OCI-LY7 (cell line): Measurements from ENCODE around the gene ZNF91. TPM values are rescaled to one million over a fixed set of nuclear protein-coding genes. Genes with fewer than 3 reads are reported as not detected.

Experiments
- BruUV-seq: library from RNA; stranded (reverse); fragments of 400-500 nt; replicated peaks from 2 replicates; lab custom pipeline; 2021; lab: Mats Ljungman, UMichigan
- CTCF ChIA-PET: fragments of 300-600 bp; sonication (Branson Sonifier 250); formaldehyde crosslinking; loops from one replicate; lab custom pipeline; 2022; ENCODE audit warnings: antibody characterized with exemption; ENCODE audit not compliant: unreplicated experiment; lab: Charles Lee
- POLR2A ChIA-PET: fragments of 300-600 bp; sonication (Branson Sonifier 250); formaldehyde crosslinking; loops from one replicate; lab custom pipeline; 2022; ENCODE audit warnings: antibody characterized with exemption; lab: Charles Lee
- DNase-seq: peaks from one replicate; pipeline ENCODE4 v3.0.0-alpha.2; 2015; ENCODE audit warnings: low spot score
- H2AFZ ChIP-seq: fragments of 200-600 bp; sonication (generic), shearing (Covaris generic); 2 replicates; pipeline ENCODE4 v1.6.1; 2014; ENCODE audit warnings: mild to moderate bottlenecking, antibody characterized with exemption, low read length, moderate library complexity
- H3K27ac ChIP-seq: fragments of 200-600 bp; sonication (generic); 2 replicates; pipeline ENCODE4 v1.5.1; 2014; ENCODE audit warnings: mixed run types, low read depth, mild to moderate bottlenecking, moderate library complexity, low read length, inconsistent platforms; ENCODE audit not compliant: poor library complexity, severe bottlenecking
- H3K36me3 ChIP-seq: fragments of 200-600 bp; sonication (generic); 2 replicates; pipeline ENCODE4 v1.6.1; 2014; ENCODE audit warnings: mild to moderate bottlenecking, antibody characterized with exemption, low read length, moderate library complexity, mixed read lengths; ENCODE audit not compliant: insufficient read depth
- H3K4me1 ChIP-seq: fragments of 200-600 bp; sonication (generic); 2 replicates; pipeline ENCODE4 v1.5.1; 2014; ENCODE audit warnings: mild to moderate bottlenecking, low read length; ENCODE audit not compliant: insufficient read depth, poor library complexity, severe bottlenecking
- H3K4me2 ChIP-seq: fragments of 200-600 bp; sonication (generic); 2 replicates; pipeline ENCODE4 v1.6.1; 2014; ENCODE audit warnings: mild to moderate bottlenecking, low read length
- H3K4me3 ChIP-seq: fragments of 200-600 bp; sonication (generic); 2 replicates; pipeline ENCODE4 v1.5.1; 2014; ENCODE audit warnings: mild to moderate bottlenecking, low read depth, low read length; ENCODE audit not compliant: poor library complexity, severe bottlenecking
- H3K79me2 ChIP-seq: fragments of 200-600 bp; sonication (generic); 2 replicates; pipeline ENCODE4 v1.6.1; 2016; ENCODE audit warnings: low read depth, mild to moderate bottlenecking, low read length, moderate library complexity, mixed read lengths; ENCODE audit not compliant: insufficient read depth
- H3K9me2 ChIP-seq: fragments of 200-600 bp; sonication (generic); 2 replicates; pipeline ENCODE4 v1.6.1; 2016; ENCODE audit warnings: mild to moderate bottlenecking, low read length, mixed read lengths; ENCODE audit not compliant: insufficient read depth
- H3K9me3 ChIP-seq: fragments of 200-600 bp; sonication (generic); 2 replicates; pipeline ENCODE4 v1.6.1; 2014; ENCODE audit warnings: mild to moderate bottlenecking, mixed run types, low read length, mixed read lengths
- H4K20me1 ChIP-seq: fragments of 200-600 bp; sonication (generic); 2 replicates; pipeline ENCODE4 v1.6.1; 2014; ENCODE audit warnings: mild to moderate bottlenecking, antibody characterized with exemption, low read length, moderate library complexity, mixed read lengths; ENCODE audit not compliant: insufficient read depth
- CTCF ChIP-seq: fragments of 200-600 bp; sonication (generic); conservative IDR thresholded peaks from 2 replicates; pipeline ENCODE4 v1.5.1; 2014; ENCODE audit warnings: mild to moderate bottlenecking, antibody characterized with exemption, low read length, moderate library complexity, mixed read lengths
- EZH2phosphoT487 ChIP-seq: fragments of 200-600 bp; sonication (generic); IDR thresholded peaks from 2 replicates; pipeline ENCODE4 v1.6.1; 2018; ENCODE audit warnings: low read depth, borderline replicate concordance, mild to moderate bottlenecking, mixed run types, antibody characterized with exemption, low read length, moderate library complexity, mixed read lengths
- intact Hi-C: fragments of 100-400 bp; cut with micrococcal nuclease; formaldehyde crosslinking; loops from one replicate; pipeline ENCODE4 v1.10.0; 2022; ENCODE audit not compliant: unreplicated experiment
- total RNA-seq, 2 experiments: library from RNA; depleted of rRNA in 1 of 2; stranded (reverse); fragments of >200 nt in 1 of 2; shearing (Covaris generic) in 1 of 2; gene quantifications; 2 replicates each; pipeline ENCODE4 v1.2.3, GENCODE V29; 2014 to 2022

Gene ZNF91
- total RNA-seq, 2 experiments from 2014 or later, result 39.3 to 64.3 TPM

DNA sequence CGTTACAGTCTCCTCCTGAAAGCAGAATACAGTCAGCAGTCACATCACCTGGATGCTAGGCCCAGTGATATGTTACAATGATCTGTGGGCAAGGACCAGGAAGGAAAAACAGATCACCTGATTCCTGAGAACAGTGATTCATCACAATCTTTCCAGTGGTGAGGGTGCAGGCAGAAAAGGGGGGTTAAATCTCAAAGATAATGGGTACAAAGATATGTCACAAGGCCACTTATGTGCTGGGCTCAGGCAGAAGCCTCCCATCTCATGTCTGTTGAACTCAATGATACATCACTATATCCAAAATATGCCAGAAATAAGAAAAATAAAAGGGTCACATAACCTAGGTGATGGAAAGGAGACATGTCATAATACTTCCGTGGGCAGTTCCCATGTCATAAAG lies 10.8 kb upstream of the ZNF91 start:
- POLR2A ChIA-PET, result no interaction called here
- Histone ChIP-seq H3K4me2 (no peak overlapping the region), H3K79me2 (no peaks in the 10 kb centered on the region), H3K4me3 (no peak overlapping the region), H3K36me3 (no peaks in the 10 kb centered on the region), H3K9me3 (no peaks in the 10 kb centered on the region), H3K9me2 (no peaks in the 10 kb centered on the region), H3K4me1 (no peaks in the 10 kb centered on the region), H3K27ac (no peak overlapping the region), H4K20me1 (no peaks in the 10 kb centered on the region), H2AFZ (no peak overlapping the region)
- intact Hi-C loops, result no loop called here
- CTCF ChIA-PET, result no interaction called here
- no peak for DNase-seq
- TF ChIP-seq EZH2phosphoT487, result no peak
- TF ChIP-seq CTCF, result no peak
- no TSS peak for BruUV-seq

GRCh38 chr19:23404676-23405075 lies 9.4 kb upstream of the ZNF91 start:
- TF ChIP-seq CTCF, result no peak
- ChIA-PET POLR2A (no interaction called here), CTCF (no interaction called here)
- Histone ChIP-seq H4K20me1 (no peaks in the 10 kb centered on the region), H3K9me3 (no peaks in the 10 kb centered on the region), H3K36me3 (no peaks in the 10 kb centered on the region), H2AFZ (no peak overlapping the region), H3K9me2 (no peaks in the 10 kb centered on the region), H3K79me2 (no peaks in the 10 kb centered on the region), H3K4me2 (no peak overlapping the region), H3K4me1 (no peaks in the 10 kb centered on the region), H3K4me3 (no peak overlapping the region), H3K27ac (no peak overlapping the region)
- no TSS peak for BruUV-seq
- no peak for DNase-seq
- intact Hi-C loops, result no loop called here

DNA sequence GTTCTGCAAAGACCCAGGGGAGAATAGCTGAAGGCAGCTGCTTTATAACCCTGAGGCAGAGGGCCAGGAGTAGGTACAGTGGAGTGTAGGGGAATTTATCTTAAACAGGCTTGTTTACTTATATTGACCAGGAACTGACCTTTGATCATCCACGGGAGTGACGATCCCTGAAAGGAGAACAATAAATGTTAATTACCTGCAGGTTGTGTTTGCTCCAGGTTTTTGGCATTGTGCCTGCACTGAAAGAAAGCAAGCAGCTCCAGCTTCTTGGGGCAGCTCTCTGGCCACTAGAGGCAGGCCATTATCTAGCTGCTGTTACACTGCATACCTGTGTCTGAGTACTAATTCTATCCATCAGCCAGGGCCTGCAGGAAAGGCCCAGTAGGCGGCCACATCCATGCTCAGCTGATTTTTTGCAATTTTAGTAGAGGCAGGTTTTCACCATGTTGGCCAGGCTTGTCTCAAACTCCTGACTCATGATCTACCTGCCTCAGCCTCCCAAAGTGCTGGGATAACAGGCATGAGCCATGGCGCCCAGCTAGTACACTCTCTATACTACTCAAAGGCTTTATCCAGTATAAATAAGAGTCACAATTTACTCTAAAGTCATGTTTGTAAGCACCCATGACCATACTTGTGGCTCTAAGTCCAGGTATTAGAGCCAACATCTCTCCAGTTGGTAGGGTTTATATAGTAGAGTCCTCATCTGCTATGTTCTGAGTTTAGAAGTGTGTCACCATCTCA lies 8.5 kb upstream of the ZNF91 start:
- Histone ChIP-seq H3K36me3 (no peaks in the 10 kb centered on the region), H4K20me1 (no peaks in the 10 kb centered on the region), H3K27ac (no peak overlapping the region), H3K9me3 (no peaks in the 10 kb centered on the region), H3K79me2 (no peaks in the 10 kb centered on the region), H3K4me1 (no peaks in the 10 kb centered on the region), H3K9me2 (no peaks in the 10 kb centered on the region), H2AFZ (no peak overlapping the region), H3K4me3 (no peak overlapping the region), H3K4me2 (no peak overlapping the region)
- intact Hi-C loops, result no loop called here
- no TSS peak for BruUV-seq
- no peak for DNase-seq
- ChIA-PET CTCF (no interaction called here), POLR2A (interaction anchor here (1.2 kb wide), 1 partner anchor 167 kb away, joined by 3 read pairs; no protein-coding TSS in a partner anchor)
- 0 out of 2 replicates have a peak, but pooled peaks have one; percentile 16 for TF ChIP-seq CTCF
- TF ChIP-seq EZH2phosphoT487, result no peak
